Head of caudate nucleus (tissue), 42 donors: ENCODE results near the gene PBXIP1.
"Not testable (repeated sequence)": the region's sequence is repeated elsewhere in the genome, so short reads cannot be mapped to it uniquely, and the experiment has no call there.

Experiments used
- DNase-seq, 42 donors: peaks; one replicate each; pipeline versions ENCODE4 v3.0.0 to v3.0.0-alpha.2; 2020 to 2021; ENCODE audit warnings: mixed read lengths in 7 of 42
- intact Hi-C: fragments of 100-400 bp; cut with DNase I; formaldehyde crosslinking; loops from one replicate; pipeline ENCODE4 v1.15.0; 2022

PBXIP1 gene

GRCh38 chr1:154996966-154997701 lies 41.2 kb upstream of the PBXIP1 start:
- intact Hi-C loops: no loop called here
- no peak for DNase-seq

DNA sequence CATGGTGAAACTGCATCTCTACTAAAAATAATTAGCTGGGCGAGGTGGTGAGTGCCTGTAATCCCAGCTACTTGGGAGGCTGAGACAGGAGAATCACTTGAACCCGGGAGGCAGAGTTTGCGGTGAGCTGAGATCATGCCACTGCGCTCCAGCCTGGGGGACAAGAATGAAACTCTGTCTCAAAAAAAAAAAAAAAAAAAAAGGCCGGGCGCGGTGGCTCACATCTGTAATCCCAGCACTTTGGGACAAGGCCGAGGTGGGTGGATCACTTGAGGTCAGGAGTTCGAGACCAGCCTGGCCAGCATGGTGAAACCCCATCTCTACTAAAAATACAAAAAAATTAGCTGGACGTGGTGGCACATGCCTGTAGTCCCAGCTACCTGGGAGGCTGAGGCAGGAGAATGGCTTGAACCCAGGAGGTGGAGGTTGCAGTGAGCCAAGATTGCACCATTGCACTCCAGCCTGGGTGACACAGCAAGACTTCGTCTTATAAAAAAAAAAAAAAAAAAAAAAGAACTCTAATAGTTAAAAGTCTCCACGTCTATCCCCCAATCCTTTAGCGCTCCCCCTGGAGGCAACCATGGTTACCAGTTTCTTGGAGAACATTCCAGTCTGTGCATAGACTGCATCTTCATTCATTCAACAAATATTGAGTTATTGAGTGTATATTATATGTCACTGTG lies 39.5 kb upstream of the PBXIP1 start:
- intact Hi-C loops: not testable (repeated sequence)
- DNase-seq: peak in 11 of 42 donors; percentile 28 to 76 (median 61)

GRCh38 chr1:154994591-154994990 lies 38.7 kb upstream of the PBXIP1 start:
- DNase-seq: no peak
- intact Hi-C loops: no loop called here

GRCh38 chr1:154994269-154994587 lies 38.3 kb upstream of the PBXIP1 start:
- DNase-seq: no peak
- intact Hi-C loops: no loop called here

DNA sequence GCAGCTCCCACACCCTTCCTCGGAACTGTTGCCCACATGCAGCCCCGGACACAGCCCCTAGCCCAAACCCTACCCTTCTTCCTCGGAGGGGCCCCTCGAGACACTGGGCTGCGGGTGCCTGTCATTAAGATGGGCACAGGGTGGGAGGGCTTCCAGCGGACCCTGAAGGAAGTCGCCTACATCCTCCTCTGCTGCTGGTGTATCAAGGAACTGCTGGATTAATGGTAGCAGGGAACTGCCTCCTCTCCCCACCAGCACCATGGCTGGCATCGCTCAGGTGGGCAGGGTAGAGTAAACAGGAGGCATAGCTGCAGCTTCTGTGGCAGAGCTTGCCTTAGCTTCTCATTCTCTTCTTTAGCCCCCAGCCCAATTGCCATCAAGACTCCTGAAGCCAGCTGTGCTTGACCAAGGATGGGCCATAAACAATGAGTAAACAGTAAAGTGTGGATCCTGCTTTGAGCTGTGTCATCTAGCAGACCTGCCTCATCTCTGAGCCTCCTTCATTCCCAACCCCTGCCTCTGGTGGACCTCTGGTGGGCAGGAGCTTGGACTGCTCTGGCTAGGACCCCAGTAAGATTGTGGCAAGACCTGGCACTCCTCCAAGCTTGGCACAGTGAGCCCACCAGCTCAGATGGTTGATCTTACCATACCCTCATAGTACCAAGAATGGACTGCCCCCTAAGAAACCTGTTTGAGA lies 37.8 kb upstream of the PBXIP1 start, which contains the start of gene LENEP:
Gene LENEP, plus strand, starts transcription at position 15 of the 697 bp plus-strand sequence. Its CDS starts 22 bp downstream, at position 37.
- intact Hi-C loops: no loop called here
- no peak for DNase-seq

GRCh38 chr1:154992721-154993571 lies 37.0 kb upstream of the PBXIP1 start:
- DNase-seq: no peak

DNA sequence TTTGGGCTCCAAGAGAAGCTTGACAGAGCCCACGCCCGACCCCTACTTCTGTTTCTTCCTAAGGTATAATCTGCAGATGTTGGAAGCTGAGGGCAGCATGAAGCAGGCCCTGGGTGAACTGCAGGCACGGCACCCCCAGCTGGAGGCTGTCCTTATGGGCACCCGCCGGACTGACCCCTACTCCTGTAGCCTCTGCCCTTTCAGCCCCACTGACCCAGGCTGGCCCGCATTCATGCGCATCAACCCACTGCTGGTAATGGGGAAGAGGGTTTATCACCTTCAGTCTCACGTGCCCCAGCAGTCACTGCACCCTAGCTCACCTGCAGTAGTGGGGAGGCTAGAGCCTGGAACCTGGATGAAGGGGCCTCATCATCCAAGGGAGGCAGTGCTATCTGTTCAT lies 34.4 kb upstream of the PBXIP1 start:
- no peak for DNase-seq
- intact Hi-C loops: no loop called here

More at GRCh38 chr1:154992721-154993571, 37.0 kb upstream of the PBXIP1 start:
- intact Hi-C loops: no loop called here

- no peak for DNase-seq
Observed at GRCh38 chr1:154989195-154989860, 33.4 kb upstream of the PBXIP1 start.

DNA sequence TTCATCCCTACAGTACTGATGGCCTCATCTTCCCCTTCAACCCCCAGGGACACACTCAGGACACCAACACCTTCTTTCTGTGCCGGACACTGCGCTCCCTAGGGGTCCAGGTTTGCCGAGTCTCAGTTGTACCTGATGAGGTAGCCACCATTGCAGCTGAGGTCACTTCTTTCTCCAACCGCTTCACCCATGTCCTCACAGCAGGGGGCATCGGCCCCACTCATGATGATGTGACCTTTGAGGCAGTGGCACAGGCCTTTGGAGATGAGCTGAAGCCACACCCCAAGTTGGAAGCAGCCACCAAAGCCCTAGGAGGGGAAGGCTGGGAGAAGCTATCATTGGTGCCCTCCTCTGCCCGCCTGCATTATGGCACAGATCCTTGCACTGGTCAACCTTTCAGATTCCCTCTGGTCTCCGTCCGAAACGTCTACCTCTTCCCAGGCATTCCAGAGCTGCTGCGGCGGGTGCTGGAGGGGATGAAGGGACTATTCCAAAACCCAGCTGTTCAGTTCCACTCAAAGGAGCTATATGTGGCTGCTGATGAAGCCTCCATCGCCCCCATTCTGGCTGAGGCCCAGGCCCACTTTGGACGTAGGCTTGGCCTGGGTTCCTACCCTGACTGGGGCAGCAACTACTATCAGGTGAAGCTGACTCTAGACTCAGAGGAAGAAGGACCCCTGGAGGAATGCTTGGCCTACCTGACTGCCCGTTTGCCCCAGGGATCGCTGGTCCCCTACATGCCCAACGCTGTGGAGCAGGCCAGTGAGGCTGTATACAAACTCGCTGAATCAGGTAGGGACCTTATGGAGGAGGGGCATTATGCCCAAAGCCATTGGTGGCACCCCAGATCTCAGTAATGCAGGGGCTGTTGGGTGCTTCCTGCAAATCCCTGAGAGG lies 32.4 kb upstream of the PBXIP1 start:
- intact Hi-C loops: no loop called here
- DNase-seq: no peak

More at GRCh38 chr1:154989195-154989860, 33.4 kb upstream of the PBXIP1 start:
- intact Hi-C loops: no loop called here

- intact Hi-C loops: no loop called here
- no peak for DNase-seq
Observed at GRCh38 chr1:154987326-154987725, 31.4 kb upstream of the PBXIP1 start.

DNA sequence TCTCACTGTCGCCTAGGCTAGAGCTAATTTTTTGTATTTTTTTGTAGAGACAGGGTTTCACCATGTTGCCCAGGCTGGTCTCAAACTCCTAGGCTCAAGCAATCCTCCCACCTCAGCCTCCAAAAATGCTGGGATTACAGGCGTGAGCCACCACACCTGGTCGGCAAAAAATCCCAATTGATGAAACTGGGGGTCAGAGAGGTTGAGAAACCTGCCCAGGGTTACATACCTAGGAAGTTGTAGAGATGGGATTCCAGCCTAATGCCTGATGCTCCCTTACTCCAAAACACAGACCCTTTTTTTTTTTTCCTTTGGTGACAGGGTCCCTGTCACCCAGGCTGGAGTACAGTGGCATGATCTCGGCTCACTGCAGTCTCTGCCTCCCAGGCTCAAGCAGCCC lies 30.8 kb upstream of the PBXIP1 start:
- intact Hi-C loops, DNase-seq: not testable (repeated sequence)

DNA sequence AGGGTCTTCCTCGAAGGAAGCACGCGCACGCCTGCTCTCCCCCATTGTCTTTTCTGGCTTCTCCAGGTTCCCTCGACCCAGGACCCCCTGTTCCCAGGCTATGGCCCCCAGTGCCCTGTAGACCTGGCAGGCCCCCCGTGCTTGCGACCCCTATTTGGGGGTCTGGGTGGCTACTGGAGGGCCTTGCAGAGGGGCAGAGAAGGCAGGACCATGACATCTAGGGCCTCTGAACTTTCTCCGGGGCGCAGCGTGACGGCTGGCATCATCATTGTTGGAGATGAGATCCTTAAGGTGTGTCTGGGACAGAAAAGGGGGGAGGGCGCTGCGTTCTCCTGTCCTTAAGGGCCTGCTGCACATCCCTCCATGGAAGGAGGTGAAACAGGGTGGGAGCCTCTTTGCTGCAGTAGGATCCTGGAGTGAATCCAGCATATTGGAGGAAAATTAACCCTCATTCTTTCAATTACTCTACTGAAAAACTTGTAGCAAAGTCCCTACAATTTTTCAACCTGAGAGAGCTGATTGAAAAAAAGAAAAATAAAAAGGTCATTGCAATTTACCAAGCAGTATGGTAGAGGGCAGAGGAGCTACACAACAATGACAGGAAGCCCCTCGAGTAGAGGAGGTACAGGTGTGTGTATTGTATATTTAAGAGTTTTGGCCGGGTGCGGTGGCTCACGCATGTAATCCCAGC lies 28.0 kb upstream of the PBXIP1 start:
- DNase-seq: peak in 1 of 42 donors; percentile 19
- intact Hi-C loops: loop anchor here (2.0 kb wide), 1 partner anchor 17 kb away; no protein-coding TSS in a partner anchor

- intact Hi-C loops: loop anchor here (2.0 kb wide), 1 partner anchor 18 kb away; no protein-coding TSS in a partner anchor
Observed at GRCh38 chr1:154982897-154983648, 27.2 kb upstream of the PBXIP1 start, which contains the start of gene FLAD1. FLAD1 (plus strand) TSS chr1:154983344; CDS start chr1:154983695, 351 bp downstream.

DNA sequence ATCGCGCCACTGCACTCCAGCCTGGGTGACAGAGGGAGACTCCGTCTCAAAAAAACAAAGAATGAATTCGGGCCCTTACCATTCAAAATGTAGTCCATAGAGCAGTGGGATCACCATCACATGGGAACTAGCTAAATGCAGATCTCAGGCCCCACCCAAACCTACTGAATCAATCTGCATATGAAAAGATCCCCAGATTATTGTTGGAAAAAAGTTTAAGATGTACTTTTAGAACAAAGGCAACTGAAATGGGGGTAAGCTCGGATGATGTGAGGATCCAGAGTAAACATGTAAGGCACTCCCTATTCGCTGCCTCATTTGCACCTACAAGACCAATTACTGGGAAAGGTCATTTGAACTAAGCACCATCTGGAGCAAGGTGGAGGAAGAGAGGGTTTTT lies 26.4 kb upstream of the PBXIP1 start:
- no peak for DNase-seq
- intact Hi-C loops: loop anchor here (2.0 kb wide), 1 partner anchor 18 kb away; no protein-coding TSS in a partner anchor

More at GRCh38 chr1:154982897-154983648, 27.2 kb upstream of the PBXIP1 start, which contains the start of gene FLAD1:
- DNase-seq: peak; percentile 92 to 99 (median 97)

GRCh38 chr1:154978360-154978759 lies 22.5 kb upstream of the PBXIP1 start:
- DNase-seq: no peak
- intact Hi-C loops: no loop called here

DNA sequence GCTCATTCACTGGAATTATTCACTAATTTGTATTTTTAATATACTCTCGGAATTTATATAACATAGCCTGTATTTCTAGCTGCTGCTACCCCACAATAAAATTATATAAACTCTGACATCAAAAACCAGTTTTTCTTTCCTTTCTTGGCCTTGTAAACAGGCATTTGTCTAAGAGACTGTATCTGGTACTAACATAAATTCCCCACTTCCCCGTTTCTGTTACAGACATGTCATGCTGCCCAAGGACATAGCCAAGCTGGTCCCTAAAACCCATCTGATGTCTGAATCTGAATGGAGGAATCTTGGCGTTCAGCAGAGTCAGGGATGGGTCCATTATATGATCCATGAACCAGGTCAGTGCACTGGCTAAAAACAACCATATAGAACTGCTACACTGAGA lies 21.9 kb upstream of the PBXIP1 start:
- DNase-seq, intact Hi-C loops: not testable (repeated sequence)
